Hepatocyte (in vitro differentiated cells): ENCODE data around the gene HYPK. TPM values are rescaled to one million over a fixed set of nuclear protein-coding genes. Genes with fewer than 3 reads are reported as not detected.
A peak's percentile ranks its signal among the peaks of the same experiment; 100 is the strongest.

Experiments
- DNase-seq: peaks from one replicate; pipeline ENCODE4 v3.0.0-alpha.2; 2016; ENCODE audit warnings: low spot score
- H2AFZ ChIP-seq: fragments of 200-600 bp; sonication (generic); 2 replicates; pipeline ENCODE4 v1.6.0; 2016; ENCODE audit warnings: antibody characterized with exemption, mild to moderate bottlenecking
- H3K27ac ChIP-seq: fragments of 200-600 bp; sonication (generic); 2 replicates; pipeline ENCODE4 v1.5.1; 2016; ENCODE audit warnings: mild to moderate bottlenecking
- H3K27me3 ChIP-seq: fragments of 200-600 bp; sonication (generic); 2 replicates; pipeline ENCODE4 v1.6.1; 2016
- H3K36me3 ChIP-seq: fragments of 200-600 bp; sonication (generic); replicated peaks from 2 replicates; pipeline ENCODE4 v1.5.1; 2016; ENCODE audit warnings: low read depth; ENCODE audit not compliant: insufficient read depth
- H3K4me1 ChIP-seq: fragments of 200-600 bp; sonication (generic); 2 replicates; pipeline ENCODE4 v1.5.1; 2016; ENCODE audit warnings: mild to moderate bottlenecking, moderate library complexity; ENCODE audit not compliant: insufficient read depth
- H3K4me2 ChIP-seq: fragments of 200-600 bp; sonication (generic); 2 replicates; pipeline ENCODE4 v1.6.0; 2016
- H3K4me3 ChIP-seq: fragments of 200-600 bp; sonication (generic); 2 replicates; pipeline ENCODE4 v1.5.1; 2016; ENCODE audit warnings: mild to moderate bottlenecking
- H3K79me2 ChIP-seq: fragments of 200-600 bp; sonication (generic); 2 replicates; pipeline ENCODE4 v1.6.0; 2017; ENCODE audit warnings: mild to moderate bottlenecking
- H3K9me2 ChIP-seq: fragments of 200-600 bp; sonication (generic); replicated peaks from 2 replicates; pipeline ENCODE4 v1.6.0; 2017; ENCODE audit warnings: mild to moderate bottlenecking; ENCODE audit not compliant: insufficient read depth
- H3K9me3 ChIP-seq: fragments of 200-600 bp; sonication (generic); 2 replicates; pipeline ENCODE4 v1.5.1; 2016; ENCODE audit warnings: low read depth, mild to moderate bottlenecking
- H4K20me1 ChIP-seq: fragments of 200-600 bp; sonication (generic); 2 replicates; pipeline ENCODE4 v1.6.0; 2016; ENCODE audit warnings: mild to moderate bottlenecking; ENCODE audit not compliant: insufficient read depth, poor library complexity, severe bottlenecking
- EZH2 ChIP-seq: fragments of 200-600 bp; sonication (generic); IDR thresholded peaks from 2 replicates; pipeline ENCODE4 v1.6.1; 2016; ENCODE audit warnings: antibody characterized with exemption, mild to moderate bottlenecking, borderline replicate concordance
- EZH2phosphoT487 ChIP-seq: fragments of 200-600 bp; sonication (generic); IDR thresholded peaks from one replicate; pipeline ENCODE4 v1.6.1; 2018; ENCODE audit warnings: antibody characterized with exemption, mild to moderate bottlenecking, low read depth, moderate library complexity; ENCODE audit not compliant: unreplicated experiment, severe bottlenecking
- WGBS: methylation state at CpG from one replicate; pipeline ENCODE4 v1.1.6; 2016; ENCODE audit warnings: low lambda C conversion rate; ENCODE audit errors: missing lambda C conversion rate; 5-methylcytosine and 5-hydroxymethylcytosine counted together
- polyA plus RNA-seq: library from polyadenylated mRNA; unstranded; fragments of >200 nt; fragmentation: Nextera tagmentation; extraction: Ambion mirVana; gene quantifications from 2 replicates; pipeline ENCODE4 v1.2.1, GENCODE V29; 2016
- total RNA-seq: library from RNA; depleted of rRNA; stranded (reverse); fragments of >200 nt; gene quantifications from 2 replicates; pipeline ENCODE4 v1.2.3, GENCODE V29; 2014
- TF ChIP-seq, protein P1 (sequence below): fragments of 200-600 bp; sonication (generic); IDR thresholded peaks from 2 replicates; pipeline ENCODE4 v1.5.1; 2016; ENCODE audit warnings: antibody characterized with exemption, mild to moderate bottlenecking; ENCODE audit not compliant: poor library complexity

Gene HYPK
- total and polyA plus RNA-seq, 2 experiments from 2014 or later = 5.8 to 12.8 TPM

DNA sequence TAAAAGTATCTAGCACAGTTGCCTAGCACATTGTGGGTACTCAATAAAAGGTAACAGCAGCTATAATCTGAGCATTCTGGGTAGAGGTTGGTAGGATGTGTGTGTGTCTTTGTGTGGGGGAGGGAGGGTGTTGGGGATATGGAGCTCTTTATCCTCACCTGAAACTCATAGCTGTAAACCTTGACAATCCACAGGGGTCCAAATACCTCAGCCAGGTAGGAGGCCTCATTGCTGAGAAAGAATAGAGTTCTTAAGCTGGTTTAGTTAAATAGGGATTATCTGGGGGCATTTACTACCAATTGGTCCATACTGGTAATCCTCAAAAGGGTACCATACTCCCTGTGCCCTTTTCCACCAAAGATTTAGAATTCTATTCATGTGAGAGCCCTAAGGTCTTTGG is 4.4 kb upstream of the HYPK start:
- TF ChIP-seq, protein P1, sequence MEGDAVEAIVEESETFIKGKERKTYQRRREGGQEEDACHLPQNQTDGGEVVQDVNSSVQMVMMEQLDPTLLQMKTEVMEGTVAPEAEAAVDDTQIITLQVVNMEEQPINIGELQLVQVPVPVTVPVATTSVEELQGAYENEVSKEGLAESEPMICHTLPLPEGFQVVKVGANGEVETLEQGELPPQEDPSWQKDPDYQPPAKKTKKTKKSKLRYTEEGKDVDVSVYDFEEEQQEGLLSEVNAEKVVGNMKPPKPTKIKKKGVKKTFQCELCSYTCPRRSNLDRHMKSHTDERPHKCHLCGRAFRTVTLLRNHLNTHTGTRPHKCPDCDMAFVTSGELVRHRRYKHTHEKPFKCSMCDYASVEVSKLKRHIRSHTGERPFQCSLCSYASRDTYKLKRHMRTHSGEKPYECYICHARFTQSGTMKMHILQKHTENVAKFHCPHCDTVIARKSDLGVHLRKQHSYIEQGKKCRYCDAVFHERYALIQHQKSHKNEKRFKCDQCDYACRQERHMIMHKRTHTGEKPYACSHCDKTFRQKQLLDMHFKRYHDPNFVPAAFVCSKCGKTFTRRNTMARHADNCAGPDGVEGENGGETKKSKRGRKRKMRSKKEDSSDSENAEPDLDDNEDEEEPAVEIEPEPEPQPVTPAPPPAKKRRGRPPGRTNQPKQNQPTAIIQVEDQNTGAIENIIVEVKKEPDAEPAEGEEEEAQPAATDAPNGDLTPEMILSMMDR = no peak
- no peak for TF ChIP-seq EZH2phosphoT487
- no peak for TF ChIP-seq EZH2
- peak overlapping the region; percentile 96 for H3K27ac ChIP-seq
- no peaks in the 10 kb centered on the region for H3K9me3 ChIP-seq
- H3K4me2 ChIP-seq = no peak overlapping the region
- no peak for DNase-seq
- peaks cover 36% of the 10 kb centered on the region for H3K79me2 ChIP-seq
- no peak overlapping the region for H3K4me3 ChIP-seq
- peaks cover 43% of the 10 kb centered on the region for H3K4me1 ChIP-seq
- no peak overlapping the region for H2AFZ ChIP-seq
- no peaks in the 10 kb centered on the region for H3K36me3 ChIP-seq
- peaks cover 11% of the 10 kb centered on the region for H4K20me1 ChIP-seq
- no peaks in the 10 kb centered on the region for H3K9me2 ChIP-seq
- no peaks in the 10 kb centered on the region for H3K27me3 ChIP-seq

DNA sequence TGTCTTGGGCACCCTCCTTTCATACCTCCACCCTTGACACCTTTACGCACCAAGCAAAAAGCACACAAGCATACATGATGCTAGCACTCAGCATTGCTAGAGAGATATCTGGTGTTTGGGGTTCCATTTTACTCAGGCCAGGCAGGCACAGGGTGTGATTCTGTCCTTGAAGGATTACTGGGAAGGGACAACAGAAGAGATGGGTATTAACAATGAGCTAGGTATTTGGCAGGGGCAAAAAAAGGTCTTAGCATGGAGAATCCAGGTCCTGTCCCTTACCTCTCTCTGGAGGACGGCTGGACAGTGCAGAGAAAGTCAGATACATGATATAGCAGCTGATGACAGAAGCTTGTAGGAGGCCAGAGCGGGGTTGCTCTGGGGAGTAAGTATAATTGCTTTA is 3.8 kb upstream of the HYPK start:
- no peak overlapping the region for H3K4me3 ChIP-seq
- H3K79me2 ChIP-seq = peaks cover 42% of the 10 kb centered on the region
- WGBS = 96% methylated on average over 3 of the region's 3 CpGs
- TF ChIP-seq, protein P1 = no peak
- no peak for TF ChIP-seq EZH2phosphoT487
- no peak for TF ChIP-seq EZH2
- H2AFZ ChIP-seq = no peak overlapping the region
- no peaks in the 10 kb centered on the region for H3K9me3 ChIP-seq
- H3K27ac ChIP-seq = peak overlapping the region; percentile 96
- H3K36me3 ChIP-seq = no peaks in the 10 kb centered on the region
- H4K20me1 ChIP-seq = peaks cover 11% of the 10 kb centered on the region
- H3K9me2 ChIP-seq = no peaks in the 10 kb centered on the region
- no peak overlapping the region for H3K4me2 ChIP-seq
- no peak for DNase-seq
- H3K27me3 ChIP-seq = no peaks in the 10 kb centered on the region
- H3K4me1 ChIP-seq = peaks cover 44% of the 10 kb centered on the region

- Histone ChIP-seq H3K4me3 (no peak overlapping the region), H3K9me2 (no peaks in the 10 kb centered on the region), H3K27me3 (no peaks in the 10 kb centered on the region), H4K20me1 (peaks cover under 1% of the 10 kb centered on the region), H2AFZ (no peak overlapping the region), H3K9me3 (no peaks in the 10 kb centered on the region), H3K36me3 (no peaks in the 10 kb centered on the region), H3K4me1 (peaks cover 37% of the 10 kb centered on the region), H3K27ac (peak overlapping the region; percentile 94), H3K4me2 (peak overlapping the region; percentile 21), H3K79me2 (peaks cover 31% of the 10 kb centered on the region)
- TF ChIP-seq, protein P1 = no peak
- TF ChIP-seq EZH2phosphoT487 (no peak), EZH2 (no peak)
- no peak for DNase-seq
- WGBS = 90% methylated on average over 16 of the region's 16 CpGs
Measured at GRCh38 chr15:43799209-43799944, 1.0 kb upstream of the HYPK start.
